Glutamatergic neuron (in vitro differentiated cells): ENCODE results near the gene CACNG1. TPM values are rescaled to one million over a fixed set of nuclear protein-coding genes. Genes with fewer than 3 reads are reported as not detected.

ENCODE experiments used
- DNase-seq: peaks from one replicate; pipeline ENCODE4 v3.0.0; 2022
- H3K27ac Mint-ChIP-seq: one replicate; pipeline ENCODE4 v1.8.0; 2020; ENCODE audit warnings: mild to moderate bottlenecking, mixed read lengths, inconsistent platforms; ENCODE audit not compliant: unreplicated experiment
- H3K27me3 Mint-ChIP-seq: one replicate; pipeline ENCODE4 v1.8.0; 2020; ENCODE audit warnings: mild to moderate bottlenecking, moderate library complexity, mixed read lengths, inconsistent platforms; ENCODE audit not compliant: unreplicated experiment
- H3K36me3 Mint-ChIP-seq: one replicate; pipeline ENCODE4 v1.8.0; 2020; ENCODE audit warnings: mild to moderate bottlenecking, mixed read lengths, inconsistent platforms; ENCODE audit not compliant: unreplicated experiment
- H3K4me1 Mint-ChIP-seq: one replicate; pipeline ENCODE4 v1.8.0; 2020; ENCODE audit warnings: mild to moderate bottlenecking, low read depth, mixed read lengths, inconsistent platforms; ENCODE audit not compliant: unreplicated experiment
- H3K4me3 Mint-ChIP-seq: one replicate; pipeline ENCODE4 v1.8.0; 2020; ENCODE audit warnings: mild to moderate bottlenecking, mixed read lengths, inconsistent platforms; ENCODE audit not compliant: unreplicated experiment
- H3K9me3 Mint-ChIP-seq: one replicate; pipeline ENCODE4 v1.8.0; 2020; ENCODE audit warnings: mild to moderate bottlenecking, moderate library complexity, mixed read lengths, inconsistent platforms; ENCODE audit not compliant: unreplicated experiment
- long read RNA-seq: library from polyadenylated mRNA; unstranded; transcript quantifications from one replicate; pipeline ENCODE4 v2.0.0, GENCODE V29; 2020; ENCODE audit not compliant: unreplicated experiment
- total RNA-seq: library from RNA; stranded (reverse); fragmentation: NEBNext Ultra II Directional; extraction: Animal tissue kit (Norgen Biotek cat#: 25700); gene quantifications from one replicate; pipeline ENCODE4 v1.2.1, GENCODE V29; 2021; ENCODE audit not compliant: unreplicated experiment
- TF ChIP-seq, protein P1 (sequence below): fragments of 200-600 bp; sonication (generic); IDR thresholded peaks from one replicate; pipeline ENCODE4 v1.5.0; 2021; ENCODE audit not compliant: partially characterized antibody, unreplicated experiment

The CACNG1 gene, protein sequence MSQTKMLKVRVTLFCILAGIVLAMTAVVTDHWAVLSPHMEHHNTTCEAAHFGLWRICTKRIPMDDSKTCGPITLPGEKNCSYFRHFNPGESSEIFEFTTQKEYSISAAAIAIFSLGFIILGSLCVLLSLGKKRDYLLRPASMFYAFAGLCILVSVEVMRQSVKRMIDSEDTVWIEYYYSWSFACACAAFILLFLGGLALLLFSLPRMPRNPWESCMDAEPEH
- not detected for total RNA-seq
- long read RNA-seq = 0 reads

DNA sequence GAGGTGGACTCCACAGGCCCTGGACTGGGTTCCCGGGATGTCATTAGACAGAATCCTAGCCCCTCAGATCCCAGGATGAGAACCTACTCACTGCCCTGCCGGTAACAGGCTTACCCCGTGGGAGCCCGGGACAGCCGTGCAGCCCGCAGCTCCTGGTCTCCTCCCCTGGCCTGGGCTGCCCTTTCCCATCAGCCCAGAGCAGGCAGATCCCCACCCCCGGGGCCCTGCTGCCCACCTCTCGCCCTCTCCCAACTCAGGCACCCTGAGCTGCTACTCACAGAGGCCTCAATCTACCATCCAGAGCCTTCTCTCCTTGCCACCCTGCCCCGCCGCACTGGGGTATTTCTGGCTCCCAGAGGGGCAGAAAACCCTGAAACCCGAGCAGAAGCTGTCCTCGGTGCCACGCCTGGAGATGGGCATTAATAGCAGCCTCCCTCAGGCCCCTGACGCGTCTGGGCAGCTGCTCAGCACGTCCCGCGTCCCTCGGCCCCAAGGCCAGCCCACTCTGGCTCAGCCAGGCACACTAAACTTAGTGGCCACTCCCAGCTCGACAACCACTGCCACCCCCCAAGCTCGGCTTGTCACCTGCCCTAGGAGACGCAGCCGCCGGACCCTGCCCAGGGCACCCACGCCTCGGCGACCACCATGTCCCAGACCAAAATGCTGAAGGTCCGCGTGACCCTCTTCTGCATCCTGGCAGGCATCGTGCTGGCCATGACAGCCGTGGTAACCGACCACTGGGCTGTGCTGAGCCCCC lies at the start of gene CACNG1:
TSS of gene CACNG1 (plus strand) at position 539 of the 757 bp plus-strand sequence. CDS start at position 646, 107 bp downstream.
- DNase-seq = no peak
- no peak within 1 kb of the TSS for H3K4me3 Mint-ChIP-seq

DNA sequence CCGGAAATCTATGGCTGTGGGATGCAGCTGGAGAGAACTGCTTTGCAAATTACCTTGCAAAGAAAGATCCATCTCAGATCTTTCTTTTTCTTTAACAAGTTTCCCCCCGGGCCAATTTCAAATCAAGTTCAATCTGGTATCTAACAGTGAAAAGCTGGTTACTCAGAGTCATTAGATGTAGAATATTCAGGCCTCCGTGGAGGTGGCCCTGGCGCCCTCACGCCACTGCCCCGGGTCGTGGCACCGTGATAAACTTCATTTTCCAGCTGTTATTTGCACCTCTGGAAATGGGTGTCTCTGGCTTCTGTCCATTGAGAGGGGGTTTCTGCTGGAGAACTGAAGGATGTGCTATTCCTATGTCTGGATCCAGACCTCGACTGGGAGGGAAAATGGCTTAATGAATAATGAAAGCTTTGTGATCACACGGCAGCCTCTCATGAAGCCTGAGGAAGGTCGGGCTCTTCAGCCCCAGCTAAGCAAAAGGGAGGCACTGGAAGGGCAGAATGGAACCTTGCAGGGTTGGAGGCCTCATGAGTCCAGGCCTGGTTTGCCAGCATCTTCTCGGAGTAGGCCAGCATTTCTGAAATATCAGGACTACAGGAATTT lies 49.3 kb upstream of the CACNG1 start:
- Mint-ChIP-seq H3K9me3 (peaks cover 5% of the 10 kb centered on the region), H3K36me3 (peaks cover 18% of the 10 kb centered on the region), H3K4me3 (no peak overlapping the region), H3K27me3 (peaks cover 14% of the 10 kb centered on the region), H3K27ac (no peak overlapping the region), H3K4me1 (peaks cover 9% of the 10 kb centered on the region)
- no peak for DNase-seq
- TF ChIP-seq, protein P1, sequence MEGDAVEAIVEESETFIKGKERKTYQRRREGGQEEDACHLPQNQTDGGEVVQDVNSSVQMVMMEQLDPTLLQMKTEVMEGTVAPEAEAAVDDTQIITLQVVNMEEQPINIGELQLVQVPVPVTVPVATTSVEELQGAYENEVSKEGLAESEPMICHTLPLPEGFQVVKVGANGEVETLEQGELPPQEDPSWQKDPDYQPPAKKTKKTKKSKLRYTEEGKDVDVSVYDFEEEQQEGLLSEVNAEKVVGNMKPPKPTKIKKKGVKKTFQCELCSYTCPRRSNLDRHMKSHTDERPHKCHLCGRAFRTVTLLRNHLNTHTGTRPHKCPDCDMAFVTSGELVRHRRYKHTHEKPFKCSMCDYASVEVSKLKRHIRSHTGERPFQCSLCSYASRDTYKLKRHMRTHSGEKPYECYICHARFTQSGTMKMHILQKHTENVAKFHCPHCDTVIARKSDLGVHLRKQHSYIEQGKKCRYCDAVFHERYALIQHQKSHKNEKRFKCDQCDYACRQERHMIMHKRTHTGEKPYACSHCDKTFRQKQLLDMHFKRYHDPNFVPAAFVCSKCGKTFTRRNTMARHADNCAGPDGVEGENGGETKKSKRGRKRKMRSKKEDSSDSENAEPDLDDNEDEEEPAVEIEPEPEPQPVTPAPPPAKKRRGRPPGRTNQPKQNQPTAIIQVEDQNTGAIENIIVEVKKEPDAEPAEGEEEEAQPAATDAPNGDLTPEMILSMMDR = no peak

More for the DNA sequence above, at the start of gene CACNG1:
- Mint-ChIP-seq H3K4me1 (peaks cover 14% of the 10 kb centered on the region), H3K27me3 (peaks cover 8% of the 10 kb centered on the region), H3K27ac (no peak within 1 kb of the TSS), H3K36me3 (peaks cover 18% of the 10 kb centered on the region), H3K9me3 (peaks cover 18% of the 10 kb centered on the region)
- TF ChIP-seq, protein P1 = no peak

DNA sequence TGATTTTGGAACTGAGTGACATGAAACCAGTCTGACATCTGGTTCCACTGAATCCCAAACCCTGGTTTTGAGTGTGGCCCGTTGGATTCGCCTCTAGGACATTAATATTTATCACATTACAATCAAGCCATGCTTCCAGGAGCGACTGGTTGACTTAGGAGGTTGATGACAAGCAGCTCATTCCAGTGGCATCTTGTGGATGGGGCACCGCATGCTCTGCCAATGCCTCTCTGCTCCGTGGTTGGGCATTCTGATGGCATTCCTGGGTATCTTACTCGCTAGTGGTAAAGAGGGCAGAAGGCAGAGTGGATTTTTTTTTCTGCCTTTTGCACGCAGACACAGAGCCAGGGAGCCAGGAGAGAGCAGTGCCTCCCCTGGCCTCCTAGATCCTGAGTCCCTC lies 48.4 kb upstream of the CACNG1 start:
- TF ChIP-seq, protein P1 = no peak
- H3K36me3 Mint-ChIP-seq = peaks cover 16% of the 10 kb centered on the region
- H3K4me1 Mint-ChIP-seq = peaks cover 9% of the 10 kb centered on the region
- peaks cover 9% of the 10 kb centered on the region for H3K9me3 Mint-ChIP-seq
- H3K4me3 Mint-ChIP-seq = no peak overlapping the region
- peaks cover 11% of the 10 kb centered on the region for H3K27me3 Mint-ChIP-seq
- no peak overlapping the region for H3K27ac Mint-ChIP-seq
- no peak for DNase-seq

DNA sequence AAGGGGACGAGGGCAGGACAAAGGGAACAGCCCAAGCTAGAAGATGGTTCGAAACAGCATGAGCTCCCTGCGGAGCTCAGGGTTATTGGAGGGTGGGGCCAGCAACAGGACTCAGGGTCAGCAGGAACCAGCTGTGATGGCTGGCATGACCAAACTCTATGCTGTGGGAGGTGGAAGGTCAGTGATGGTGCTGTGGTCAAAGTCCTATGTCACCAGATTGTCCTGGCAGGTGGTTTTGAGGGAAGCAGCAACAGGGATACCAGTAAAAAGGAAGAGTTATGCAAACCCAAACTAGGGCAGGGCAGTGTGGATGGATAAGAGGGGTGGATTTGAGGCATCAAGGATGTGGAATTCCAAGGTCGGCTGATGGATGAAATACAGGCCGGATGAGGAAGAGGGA lies 47.4 kb upstream of the CACNG1 start:
- DNase-seq = no peak
- TF ChIP-seq, protein P1 = no peak
- H3K27me3 Mint-ChIP-seq = peaks cover 11% of the 10 kb centered on the region
- H3K9me3 Mint-ChIP-seq = peaks cover 9% of the 10 kb centered on the region
- H3K27ac Mint-ChIP-seq = no peak overlapping the region
- no peak overlapping the region for H3K4me3 Mint-ChIP-seq
- H3K36me3 Mint-ChIP-seq = peaks cover 26% of the 10 kb centered on the region
- peaks cover 9% of the 10 kb centered on the region for H3K4me1 Mint-ChIP-seq
